Inflammatory macrophage (primary cell): ENCODE results near the gene ZBBX.

Source experiments
- DNase-seq, 2 donors: peaks; one replicate each; pipeline ENCODE4 v3.0.0-alpha.2; 2020 to 2022

Gene ZBBX

GRCh38 chr3:167306319-167306718 lies 73.8 kb downstream of the ZBBX start:
- no peak for DNase-seq

DNA sequence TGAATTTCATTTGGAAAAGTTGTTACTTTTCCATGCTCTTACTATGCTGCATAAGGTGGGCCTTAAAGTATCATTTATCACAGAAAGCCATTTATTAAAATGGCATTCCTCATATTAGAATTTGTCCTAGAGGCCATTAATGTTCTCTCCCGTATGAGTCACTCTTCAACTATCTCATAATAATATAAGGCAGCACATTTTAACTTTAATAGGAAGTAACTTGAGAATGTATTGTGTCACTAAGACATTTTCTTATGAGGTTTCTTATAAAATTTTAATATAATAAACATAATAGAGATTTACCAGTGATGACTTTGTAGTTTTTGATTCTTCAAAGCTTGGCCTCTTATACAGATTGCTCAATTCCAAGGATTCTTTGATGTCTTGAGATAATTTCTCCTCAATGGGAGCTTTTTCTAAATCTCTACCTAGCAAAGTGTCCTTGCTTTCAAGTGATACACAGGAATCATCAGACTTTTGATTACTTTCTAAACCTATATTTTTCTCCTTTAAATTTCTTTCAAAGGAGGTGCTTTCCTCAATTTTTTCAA lies 74.7 kb downstream of the ZBBX start:
- no peak for DNase-seq

DNA sequence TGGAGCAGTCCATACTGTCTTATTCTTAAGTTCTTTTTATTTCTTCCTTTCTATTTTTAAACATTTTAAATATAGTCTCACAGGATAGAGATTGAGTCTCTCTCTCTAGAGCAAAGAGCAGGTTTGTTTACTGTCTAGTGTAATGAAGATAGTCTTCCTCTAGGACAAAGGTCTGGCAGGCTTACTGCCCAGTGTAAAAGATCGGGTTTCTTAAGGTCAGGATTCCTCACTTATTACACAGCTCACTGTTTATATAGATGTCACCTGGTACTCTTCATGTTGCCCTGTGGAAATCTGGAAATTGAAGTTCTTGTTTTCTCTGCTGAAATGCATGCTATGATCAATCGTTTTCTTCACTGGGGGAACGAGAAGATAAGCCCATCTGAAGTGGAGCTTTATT lies 76.0 kb downstream of the ZBBX start:
- DNase-seq: no peak

- no peak for DNase-seq
These were observed 77.4 kb downstream of the ZBBX start for GRCh38 chr3:167302678-167303077.

GRCh38 chr3:167300207-167300606 lies 79.9 kb downstream of the ZBBX start:
- DNase-seq: no peak

- no peak for DNase-seq
These were observed 90.7 kb downstream of the ZBBX start for GRCh38 chr3:167289435-167289834.

GRCh38 chr3:167288737-167289136 lies 91.4 kb downstream of the ZBBX start:
- DNase-seq: no peak

DNA sequence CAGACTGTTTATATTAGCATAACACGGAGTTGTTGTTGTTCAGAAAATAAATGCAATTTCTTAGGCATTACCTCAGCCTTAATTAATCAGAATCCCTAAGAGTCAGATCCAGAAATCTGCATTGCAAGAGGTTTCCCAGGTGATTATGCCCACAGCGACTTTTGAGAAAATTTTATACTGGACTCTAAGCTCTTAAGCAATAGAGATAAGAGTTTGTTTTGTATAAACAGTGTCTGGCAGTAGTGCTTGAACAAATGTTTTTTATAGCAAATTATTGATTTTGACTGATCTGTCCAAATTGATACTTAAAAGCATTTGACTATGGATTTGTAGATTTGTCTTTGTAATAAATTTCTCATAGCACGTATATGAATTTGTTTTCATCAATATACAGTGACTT lies 92.8 kb downstream of the ZBBX start:
- no peak for DNase-seq

DNA sequence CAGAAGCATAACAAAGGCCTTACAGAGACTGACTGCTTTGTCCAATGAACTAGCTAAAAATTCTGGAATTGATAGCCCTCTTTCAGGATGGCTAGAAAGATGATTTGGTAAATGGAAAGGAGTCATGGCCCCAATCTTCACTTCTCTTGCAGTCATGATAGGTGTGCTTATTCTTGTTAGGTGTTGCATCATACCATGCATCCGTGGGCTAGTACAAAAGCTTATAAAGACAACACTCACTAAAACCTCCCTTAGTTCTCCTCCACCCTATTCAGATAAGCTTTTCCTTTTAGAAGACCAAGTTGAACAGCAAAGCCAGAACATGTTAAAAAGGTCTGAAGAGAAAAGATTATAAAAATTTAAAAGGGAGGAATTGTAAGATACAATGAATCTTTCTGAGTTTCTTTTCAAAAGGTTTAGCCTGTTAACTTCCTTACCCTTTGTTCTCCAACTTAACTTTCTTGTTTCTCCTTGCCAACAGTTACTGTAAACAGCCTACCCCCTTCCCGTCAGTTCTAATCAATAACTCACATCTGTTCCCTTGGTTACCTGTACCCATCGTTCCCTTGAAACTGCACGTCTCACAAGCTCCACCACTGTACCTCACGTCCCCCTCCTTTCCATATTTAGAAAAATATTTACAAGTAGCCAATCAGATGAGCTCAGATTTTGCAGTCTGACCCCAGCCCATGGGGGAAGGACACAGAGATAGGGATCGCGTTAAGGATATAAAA lies 105.8 kb downstream of the ZBBX start:
- no peak for DNase-seq

- DNase-seq: no peak
These were observed 127.1 kb downstream of the ZBBX start for GRCh38 chr3:167253037-167253436.

DNA sequence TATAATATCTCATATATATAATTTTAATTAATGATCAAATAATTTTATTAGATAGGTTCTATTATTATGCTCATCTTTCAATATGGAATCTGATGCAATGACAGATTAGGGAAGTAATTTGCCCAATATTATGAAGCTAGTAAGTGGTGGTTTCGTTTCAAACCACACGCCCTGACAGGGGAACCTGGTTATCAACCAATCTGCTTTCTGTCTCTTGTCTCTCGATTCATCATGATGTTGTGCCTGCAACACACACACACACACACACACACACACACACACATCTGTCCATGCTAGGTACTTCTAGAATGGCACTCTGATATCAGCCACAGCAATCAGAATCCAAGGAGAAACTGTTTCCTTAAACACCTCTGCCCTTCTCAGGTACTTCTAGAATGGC lies 128.4 kb downstream of the ZBBX start:
- DNase-seq: no peak

- DNase-seq: no peak
These were observed 133.8 kb downstream of the ZBBX start for GRCh38 chr3:167246252-167246651.

DNA sequence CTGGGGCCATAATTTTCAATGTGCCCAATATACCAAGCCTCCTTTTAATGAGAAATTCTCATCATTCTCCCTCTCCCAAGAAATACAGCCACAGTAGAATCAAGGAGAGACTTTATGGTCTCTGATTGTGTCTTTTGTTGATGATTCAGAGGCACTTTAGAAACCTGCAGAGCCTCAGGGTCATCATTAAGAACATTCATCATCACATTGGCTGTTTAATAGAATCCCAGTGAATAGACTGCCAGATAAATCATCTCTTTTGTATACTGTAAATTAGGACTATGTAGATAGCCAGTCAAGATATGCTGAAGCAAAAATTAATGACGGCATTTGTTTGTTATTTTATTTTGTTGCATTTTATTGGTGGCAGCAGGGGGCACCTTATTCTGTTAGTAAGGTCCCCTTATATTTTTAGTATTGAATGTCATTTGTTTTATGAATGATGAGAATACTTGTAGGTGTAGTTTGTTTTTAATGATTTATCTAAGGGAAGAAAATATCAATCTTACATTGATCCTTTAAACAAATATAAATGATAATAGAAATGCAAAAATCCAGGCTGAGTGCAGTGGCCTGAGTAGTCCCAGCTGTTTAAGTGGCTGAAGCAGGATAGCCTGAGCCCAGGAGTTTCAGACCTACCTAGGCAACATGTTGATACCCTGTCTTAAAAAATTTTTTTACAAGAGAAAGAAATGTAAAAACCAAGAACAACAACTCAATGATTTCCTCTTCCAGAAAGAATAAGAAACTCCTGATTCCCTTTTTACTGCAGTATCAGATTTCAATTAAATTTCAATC lies 138.8 kb downstream of the ZBBX start:
- DNase-seq: no peak

GRCh38 chr3:167228135-167228534 lies 152.0 kb downstream of the ZBBX start:
- DNase-seq: no peak

DNA sequence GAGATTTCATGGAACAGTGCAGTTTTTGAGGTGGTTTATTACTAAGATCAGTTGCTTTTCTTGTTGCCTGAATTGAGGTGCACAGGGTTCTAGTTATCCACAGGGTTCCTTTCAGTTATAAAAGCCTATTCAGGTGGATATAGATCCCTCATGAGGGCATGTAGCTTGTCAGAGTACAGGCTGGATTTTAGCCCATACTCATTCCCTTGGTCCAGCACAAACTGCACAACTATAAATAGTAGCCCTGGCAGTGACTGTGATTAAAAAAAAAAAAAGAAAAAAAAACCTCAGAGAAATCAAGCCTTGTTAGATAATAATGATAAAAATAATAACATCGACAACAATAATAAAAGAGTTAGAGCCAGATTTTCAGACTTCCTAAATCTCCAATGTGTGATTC lies 154.3 kb downstream of the ZBBX start:
- DNase-seq: no peak

DNA sequence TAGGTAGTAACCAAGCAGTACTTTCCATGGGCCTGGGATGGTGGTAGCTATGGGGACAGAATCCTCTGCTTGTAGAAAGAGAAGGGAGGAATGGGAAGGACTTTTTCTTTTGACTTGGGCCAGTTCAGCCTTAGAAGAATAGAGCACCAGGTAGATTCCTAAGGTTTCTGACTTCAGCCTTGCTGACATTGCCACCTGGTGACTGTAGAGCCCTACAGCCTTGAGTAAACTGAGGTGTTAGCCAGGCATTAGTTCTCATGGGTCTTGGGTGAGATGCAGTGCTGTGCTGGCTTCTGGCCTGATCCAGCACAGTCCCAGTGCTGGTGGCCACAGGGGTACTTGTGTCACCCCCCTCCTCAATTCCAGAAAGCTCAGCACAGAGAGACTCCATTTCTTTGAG lies 171.1 kb downstream of the ZBBX start:
- no peak for DNase-seq

DNA sequence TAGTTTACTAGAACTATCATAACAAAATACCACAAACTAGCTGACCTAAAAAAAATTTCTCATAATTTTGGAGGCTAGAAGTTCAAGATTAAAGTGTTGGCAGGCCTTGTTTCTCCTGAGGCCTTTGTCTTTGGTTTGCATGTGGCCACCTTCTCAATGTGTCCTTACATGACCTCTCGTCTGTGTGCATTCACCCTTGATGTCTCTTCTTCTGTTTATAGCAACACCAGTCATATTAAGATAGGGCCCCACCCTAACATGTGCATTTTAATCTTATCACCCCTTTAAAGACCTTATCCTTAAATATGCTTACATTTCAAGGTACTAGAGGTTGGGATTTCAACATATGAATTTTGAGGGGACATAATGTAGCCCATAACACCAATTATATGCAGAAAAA lies 177.0 kb downstream of the ZBBX start:
- no peak for DNase-seq

DNA sequence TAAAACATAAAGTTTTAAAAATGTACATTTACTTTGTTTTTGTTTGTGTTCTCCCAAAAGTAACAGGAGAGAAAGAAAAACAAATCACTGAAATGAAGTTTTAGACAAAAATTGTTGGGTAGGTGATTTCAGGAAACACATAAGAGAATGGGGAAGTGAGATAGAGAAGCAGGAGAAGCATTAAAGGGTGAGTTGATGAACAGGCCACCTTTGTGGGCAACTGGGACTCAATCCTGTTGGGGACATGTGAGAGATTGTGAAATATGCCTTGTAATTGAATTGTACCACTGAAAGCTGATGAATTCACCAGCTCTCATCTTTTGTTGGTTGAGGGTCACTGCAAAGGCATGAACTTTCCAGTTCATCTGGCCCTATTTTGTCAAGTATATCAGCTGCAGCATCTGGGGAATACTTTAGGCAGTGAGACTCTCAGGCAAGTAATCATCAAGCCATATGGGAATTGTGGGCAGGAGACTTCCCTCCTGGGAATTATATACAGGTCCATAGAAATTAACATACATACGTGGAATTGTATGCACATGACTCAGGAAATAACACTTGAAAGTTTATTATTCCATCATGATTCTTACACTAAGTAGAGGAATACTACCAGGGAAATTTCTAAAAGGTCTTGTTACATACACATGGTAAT lies 181.0 kb downstream of the ZBBX start:
- DNase-seq: no peak
